ENCODE data around the gene EYS. TPM values are rescaled to one million over a fixed set of nuclear protein-coding genes. Genes with fewer than 3 reads are reported as not detected.
"Not testable (repeated sequence)": the region's sequence is repeated elsewhere in the genome, so short reads cannot be mapped to it uniquely, and the experiment has no call there.

Gene EYS
- total and polyA plus RNA-seq, 8 donors = 0.24 to 0.85 (median 0.55) TPM

DNA sequence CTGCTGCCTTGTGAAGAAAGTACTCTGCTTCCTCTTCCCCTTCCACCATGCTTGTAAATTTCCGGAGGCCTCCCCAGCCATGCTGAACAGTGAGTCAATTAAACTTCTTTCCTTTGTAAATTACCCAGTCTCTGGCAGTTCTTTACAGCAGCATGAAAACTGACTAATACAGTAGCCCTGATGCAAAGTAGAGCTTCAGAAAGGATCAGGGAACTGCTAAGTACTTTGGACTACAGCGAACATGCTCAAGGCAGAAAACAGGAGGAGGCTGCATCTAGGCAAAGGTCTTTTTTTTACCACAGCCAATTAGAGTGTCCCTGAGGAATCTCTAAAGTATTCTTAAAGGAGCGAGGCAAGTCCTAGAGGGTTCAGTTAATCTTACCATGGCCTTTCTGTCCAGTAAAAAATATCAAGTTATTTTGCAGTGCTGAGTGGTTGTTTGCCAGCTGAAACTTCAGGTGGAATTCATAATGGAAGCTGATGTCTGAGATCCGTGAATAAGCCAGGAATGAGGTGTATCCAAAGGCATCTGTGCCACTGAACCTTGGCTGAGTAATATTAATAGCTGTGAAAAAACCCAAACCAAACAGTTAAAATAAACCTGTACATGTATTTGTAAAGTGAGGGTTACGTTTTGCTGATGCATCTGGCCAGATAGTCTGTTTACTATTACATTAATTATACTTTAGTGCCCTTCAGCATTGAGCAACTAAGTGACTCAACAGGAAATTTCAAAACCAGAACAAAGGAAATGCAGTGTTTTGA, 1901.0 kb downstream of the EYS start:
- ATAC-seq (peak; percentile 90), DNase-seq (peak in 1 of 4 donors; percentile 20)
- Histone ChIP-seq H3K27me3 (no peaks in the 10 kb centered on the region), H3K4me3 (peak overlapping the region in 1 of 2 donors; percentile 9), H3K4me1 (peaks cover 16 to 37% of the 10 kb centered on the region in 2 donors), H3K27ac (peak overlapping the region; percentile 76 to 95), H3K9me3 (no peaks in the 10 kb centered on the region), H3K36me3 (no peaks in the 10 kb centered on the region)
- intact Hi-C loops (cut with DNase I) = no loop called here
- no peak for TF ChIP-seq CTCF (IDR thresholded peaks at IDR 0.05)

- no peak for TF ChIP-seq CTCF (IDR thresholded peaks at IDR 0.05)
- Histone ChIP-seq H3K27ac (peak overlapping the region; percentile 76 to 95), H3K27me3 (no peaks in the 10 kb centered on the region), H3K4me3 (peak overlapping the region in 1 of 2 donors; percentile 9), H3K36me3 (no peaks in the 10 kb centered on the region), H3K4me1 (peaks cover 16 to 37% of the 10 kb centered on the region in 2 donors), H3K9me3 (no peaks in the 10 kb centered on the region)
- intact Hi-C loops (cut with DNase I) = no loop called here
- DNase-seq = no peak
- no peak for ATAC-seq
Observed at GRCh38 chr6:63805345-63805744, 1901.7 kb downstream of the EYS start.

DNA sequence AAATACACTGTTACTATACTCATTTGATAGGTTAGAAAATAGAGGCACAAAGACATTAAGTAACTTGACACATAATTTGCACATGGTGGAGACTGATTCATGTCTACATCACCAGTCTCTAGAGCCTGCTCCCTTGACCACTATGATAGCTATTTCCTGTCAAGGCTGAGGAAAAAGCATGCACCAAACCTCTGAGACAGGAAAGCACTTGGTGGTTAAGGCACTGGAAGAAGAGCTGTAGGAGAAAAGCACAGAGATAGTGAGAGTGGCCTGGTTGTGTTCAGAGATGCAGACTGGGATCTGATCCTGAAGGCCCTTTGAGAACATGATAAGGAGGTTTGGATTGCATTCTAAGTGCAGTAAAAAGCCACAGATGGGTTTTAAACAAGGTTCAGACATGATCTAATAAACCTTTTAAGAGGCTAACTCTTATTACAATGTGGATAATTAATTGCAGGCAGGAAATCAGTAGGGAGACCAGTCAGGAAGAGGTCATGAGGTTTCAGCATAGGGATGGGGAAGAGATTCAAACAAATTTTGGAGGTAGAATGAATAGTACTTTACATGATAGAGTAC, 1902.6 kb downstream of the EYS start:
- TF ChIP-seq CTCF (IDR thresholded peaks at IDR 0.05) = no peak
- intact Hi-C loops (cut with DNase I) = no loop called here
- H3K27ac ChIP-seq = peak overlapping the region in 1 of 2 donors; percentile 95
- H3K4me1 ChIP-seq = peaks cover 16 to 37% of the 10 kb centered on the region in 2 donors
- DNase-seq (no peak), ATAC-seq (no peak)
- no peaks in the 10 kb centered on the region for H3K9me3 ChIP-seq
- no peaks in the 10 kb centered on the region for H3K36me3 ChIP-seq
- no peaks in the 10 kb centered on the region for H3K27me3 ChIP-seq
- no peak overlapping the region for H3K4me3 ChIP-seq

DNA sequence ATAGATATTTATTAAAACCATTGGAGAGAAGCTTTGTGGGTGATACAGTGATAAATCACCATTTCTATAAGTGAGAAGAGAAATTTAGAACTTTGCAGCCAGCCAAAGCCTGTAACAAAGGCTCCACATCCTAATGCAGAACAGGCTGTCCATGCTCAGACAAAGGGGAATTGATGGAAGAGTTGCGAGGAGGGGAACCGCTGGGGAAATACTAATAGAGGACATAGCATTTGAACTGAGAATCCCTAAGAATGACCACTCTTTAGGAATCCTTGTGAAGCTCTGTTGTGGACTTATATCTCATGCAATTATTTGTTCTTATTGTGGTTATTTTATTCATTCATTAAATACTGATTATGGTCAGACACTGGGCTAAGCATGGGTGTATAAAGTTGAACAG, 1903.7 kb downstream of the EYS start:
- H3K27me3 ChIP-seq = no peaks in the 10 kb centered on the region
- H3K27ac ChIP-seq = no peak overlapping the region
- ATAC-seq = no peak
- no peak overlapping the region for H3K4me3 ChIP-seq
- H3K9me3 ChIP-seq = no peaks in the 10 kb centered on the region
- no peak for DNase-seq
- TF ChIP-seq CTCF (IDR thresholded peaks at IDR 0.05) = no peak
- H3K36me3 ChIP-seq = no peaks in the 10 kb centered on the region
- H3K4me1 ChIP-seq = peaks cover 16 to 37% of the 10 kb centered on the region in 2 donors
- intact Hi-C loops (cut with DNase I) = no loop called here

- peak in 1 of 4 donors; percentile 21 for DNase-seq
- H3K4me1 ChIP-seq = peaks cover 16 to 36% of the 10 kb centered on the region in 2 donors
- intact Hi-C loops (cut with DNase I) = no loop called here
- H3K27me3 ChIP-seq = no peaks in the 10 kb centered on the region
- no peak overlapping the region for H3K4me3 ChIP-seq
- no peak for ATAC-seq
- H3K9me3 ChIP-seq = no peaks in the 10 kb centered on the region
- H3K36me3 ChIP-seq = no peaks in the 10 kb centered on the region
- TF ChIP-seq CTCF (IDR thresholded peaks at IDR 0.05) = peak; percentile 34 to 41
- no peak overlapping the region for H3K27ac ChIP-seq
Observed at GRCh38 chr6:63802606-63803206, 1904.3 kb downstream of the EYS start.

GRCh38 chr6:63800386-63800785, 1906.6 kb downstream of the EYS start:
- DNase-seq; H3K27me3 ChIP-seq; H3K9me3 ChIP-seq; H3K27ac ChIP-seq; H3K36me3 ChIP-seq; intact Hi-C loops (cut with DNase I); ATAC-seq; H3K4me3 ChIP-seq: not testable (repeated sequence)
- peaks cover 2 to 13% of the 10 kb centered on the region in 2 donors for H3K4me1 ChIP-seq

Data from left lung (tissue), 10 donors.